OCI-LY7 (cell line): ENCODE results near the gene CBLN1. TPM values are rescaled to one million over a fixed set of nuclear protein-coding genes. Genes with fewer than 3 reads are reported as not detected.

Experiments
- BruUV-seq: library from RNA; stranded (reverse); fragments of 400-500 nt; replicated peaks from 2 replicates; lab custom pipeline; 2021; lab: Mats Ljungman, UMichigan
- CTCF ChIA-PET: fragments of 300-600 bp; sonication (Branson Sonifier 250); formaldehyde crosslinking; loops from one replicate; lab custom pipeline; 2022; ENCODE audit warnings: antibody characterized with exemption; ENCODE audit not compliant: unreplicated experiment; lab: Charles Lee
- POLR2A ChIA-PET: fragments of 300-600 bp; sonication (Branson Sonifier 250); formaldehyde crosslinking; loops from one replicate; lab custom pipeline; 2022; ENCODE audit warnings: antibody characterized with exemption; lab: Charles Lee
- DNase-seq: peaks from one replicate; pipeline ENCODE4 v3.0.0-alpha.2; 2015; ENCODE audit warnings: low spot score
- H2AFZ ChIP-seq: fragments of 200-600 bp; sonication (generic), shearing (Covaris generic); 2 replicates; pipeline ENCODE4 v1.6.1; 2014; ENCODE audit warnings: mild to moderate bottlenecking, antibody characterized with exemption, low read length, moderate library complexity
- H3K27ac ChIP-seq: fragments of 200-600 bp; sonication (generic); 2 replicates; pipeline ENCODE4 v1.5.1; 2014; ENCODE audit warnings: mixed run types, low read depth, mild to moderate bottlenecking, moderate library complexity, low read length, inconsistent platforms; ENCODE audit not compliant: poor library complexity, severe bottlenecking
- H3K36me3 ChIP-seq: fragments of 200-600 bp; sonication (generic); 2 replicates; pipeline ENCODE4 v1.6.1; 2014; ENCODE audit warnings: mild to moderate bottlenecking, antibody characterized with exemption, low read length, moderate library complexity, mixed read lengths; ENCODE audit not compliant: insufficient read depth
- H3K4me1 ChIP-seq: fragments of 200-600 bp; sonication (generic); 2 replicates; pipeline ENCODE4 v1.5.1; 2014; ENCODE audit warnings: mild to moderate bottlenecking, low read length; ENCODE audit not compliant: insufficient read depth, poor library complexity, severe bottlenecking
- H3K4me2 ChIP-seq: fragments of 200-600 bp; sonication (generic); 2 replicates; pipeline ENCODE4 v1.6.1; 2014; ENCODE audit warnings: mild to moderate bottlenecking, low read length
- H3K4me3 ChIP-seq: fragments of 200-600 bp; sonication (generic); 2 replicates; pipeline ENCODE4 v1.5.1; 2014; ENCODE audit warnings: mild to moderate bottlenecking, low read depth, low read length; ENCODE audit not compliant: poor library complexity, severe bottlenecking
- H3K79me2 ChIP-seq: fragments of 200-600 bp; sonication (generic); 2 replicates; pipeline ENCODE4 v1.6.1; 2016; ENCODE audit warnings: low read depth, mild to moderate bottlenecking, low read length, moderate library complexity, mixed read lengths; ENCODE audit not compliant: insufficient read depth
- H3K9me2 ChIP-seq: fragments of 200-600 bp; sonication (generic); 2 replicates; pipeline ENCODE4 v1.6.1; 2016; ENCODE audit warnings: mild to moderate bottlenecking, low read length, mixed read lengths; ENCODE audit not compliant: insufficient read depth
- H3K9me3 ChIP-seq: fragments of 200-600 bp; sonication (generic); 2 replicates; pipeline ENCODE4 v1.6.1; 2014; ENCODE audit warnings: mild to moderate bottlenecking, mixed run types, low read length, mixed read lengths
- H4K20me1 ChIP-seq: fragments of 200-600 bp; sonication (generic); 2 replicates; pipeline ENCODE4 v1.6.1; 2014; ENCODE audit warnings: mild to moderate bottlenecking, antibody characterized with exemption, low read length, moderate library complexity, mixed read lengths; ENCODE audit not compliant: insufficient read depth
- CTCF ChIP-seq: fragments of 200-600 bp; sonication (generic); conservative IDR thresholded peaks from 2 replicates; pipeline ENCODE4 v1.5.1; 2014; ENCODE audit warnings: mild to moderate bottlenecking, antibody characterized with exemption, low read length, moderate library complexity, mixed read lengths
- EZH2phosphoT487 ChIP-seq: fragments of 200-600 bp; sonication (generic); IDR thresholded peaks from 2 replicates; pipeline ENCODE4 v1.6.1; 2018; ENCODE audit warnings: low read depth, borderline replicate concordance, mild to moderate bottlenecking, mixed run types, antibody characterized with exemption, low read length, moderate library complexity, mixed read lengths
- intact Hi-C: fragments of 100-400 bp; cut with micrococcal nuclease; formaldehyde crosslinking; loops from one replicate; pipeline ENCODE4 v1.10.0; 2022; ENCODE audit not compliant: unreplicated experiment
- total RNA-seq, 2 experiments: library from RNA; depleted of rRNA in 1 of 2; stranded (reverse); fragments of >200 nt in 1 of 2; shearing (Covaris generic) in 1 of 2; gene quantifications; 2 replicates each; pipeline ENCODE4 v1.2.3, GENCODE V29; 2014 to 2022

CBLN1 gene
- total RNA-seq, 2 experiments from 2014 or later, result 1.4 to 2.9 TPM

DNA sequence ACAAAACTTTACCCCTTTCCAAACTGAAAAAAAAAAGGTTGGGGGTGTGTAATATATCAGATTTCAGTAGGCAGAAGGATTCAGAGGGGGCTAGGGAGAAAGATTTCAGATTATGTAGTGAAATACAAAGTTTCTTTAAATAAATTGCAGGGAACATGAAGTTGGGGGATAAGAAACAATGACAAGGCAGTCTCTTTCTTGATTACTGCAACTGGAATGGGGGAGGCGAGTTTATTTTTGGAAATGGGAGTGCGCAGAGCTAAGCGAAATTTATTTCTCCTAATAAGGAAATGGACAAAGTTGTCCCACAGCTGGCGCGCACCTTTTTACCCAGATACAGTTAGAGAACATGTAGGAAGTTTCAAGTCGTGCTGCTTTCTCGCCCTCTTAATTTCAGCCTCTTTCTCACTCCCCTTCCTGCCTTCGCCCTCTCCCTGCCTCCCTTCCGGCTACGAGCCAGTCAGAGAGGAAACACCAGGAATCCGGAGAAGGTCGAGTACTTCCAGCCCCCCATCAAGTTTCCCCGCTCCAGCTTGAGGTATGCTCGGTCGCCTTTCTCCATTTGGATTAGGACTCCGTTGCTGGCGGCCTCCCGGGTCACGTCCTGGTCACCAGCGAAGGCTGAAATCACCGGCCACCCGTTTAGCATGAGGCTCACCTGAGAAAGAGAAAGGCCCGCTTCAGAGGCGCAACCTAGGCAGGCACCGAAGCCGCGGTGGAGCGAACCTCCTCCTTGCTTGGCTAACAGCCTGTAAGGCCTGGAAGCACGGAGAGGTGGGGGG, 2.5 kb downstream of the CBLN1 start:
- POLR2A ChIA-PET, result interaction anchor here (0.6 to 0.7 kb wide), 2 partner anchors 25 to 78 kb away, joined by 3 to 4 read pairs; no protein-coding TSS in a partner anchor
- intact Hi-C loops, result no loop called here

GRCh38 chr16:49278567-49278827, 3.1 kb downstream of the CBLN1 start:
- Histone ChIP-seq H3K9me3 (no peaks in the 10 kb centered on the region), H3K36me3 (no peaks in the 10 kb centered on the region), H2AFZ (no peak overlapping the region), H3K27ac (no peak overlapping the region), H3K4me3 (no peak overlapping the region), H3K9me2 (no peaks in the 10 kb centered on the region), H3K4me2 (no peak overlapping the region), H4K20me1 (no peaks in the 10 kb centered on the region), H3K4me1 (peaks cover 8% of the 10 kb centered on the region), H3K79me2 (no peaks in the 10 kb centered on the region)
- BruUV-seq, result no TSS peak
- intact Hi-C loops, result no loop called here
- CTCF ChIA-PET, result no interaction called here
- POLR2A ChIA-PET, result interaction anchor here (0.6 to 0.7 kb wide), 2 partner anchors 24 to 79 kb away, joined by 3 to 4 read pairs; no protein-coding TSS in a partner anchor
- DNase-seq, result no peak
- TF ChIP-seq EZH2phosphoT487, result no peak
- no peak for TF ChIP-seq CTCF

More for the DNA sequence above, 2.5 kb downstream of the CBLN1 start:
- no peaks in the 10 kb centered on the region for H3K36me3 ChIP-seq
- CTCF ChIA-PET, result no interaction called here
- no peak overlapping the region for H2AFZ ChIP-seq
- H3K4me2 ChIP-seq, result no peak overlapping the region
- H3K79me2 ChIP-seq, result no peaks in the 10 kb centered on the region
- no peaks in the 10 kb centered on the region for H3K9me2 ChIP-seq
- no peak for DNase-seq
- H3K27ac ChIP-seq, result no peak overlapping the region
- no peak overlapping the region for H3K4me3 ChIP-seq
- H3K9me3 ChIP-seq, result no peaks in the 10 kb centered on the region
- TF ChIP-seq EZH2phosphoT487, result no peak
- no peak for TF ChIP-seq CTCF
- no peaks in the 10 kb centered on the region for H4K20me1 ChIP-seq
- no TSS peak for BruUV-seq
- peaks cover 8% of the 10 kb centered on the region for H3K4me1 ChIP-seq
